Neuronal stem cell (in vitro differentiated cells): Measurements from ENCODE around the gene MRFAP1.

Experiments
- DNase-seq: peaks from one replicate; pipeline ENCODE4 v3.0.0-alpha.2; 2013; ENCODE audit warnings: low spot score
- H2AFZ ChIP-seq: one replicate; pipeline ENCODE4 v1.6.1; 2013; ENCODE audit warnings: mild to moderate bottlenecking, low read length, inconsistent platforms
- H2AK5ac ChIP-seq: 2 replicates; pipeline ENCODE4 v1.6.1; 2013; ENCODE audit warnings: low read depth, mild to moderate bottlenecking, inconsistent platforms, low read length, moderate library complexity, mixed read lengths
- H2BK120ac ChIP-seq: 2 replicates; pipeline ENCODE4 v1.6.1; 2013; ENCODE audit warnings: low read depth, mild to moderate bottlenecking, inconsistent platforms, low read length, moderate library complexity, mixed read lengths
- H2BK12ac ChIP-seq: one replicate; pipeline ENCODE4 v1.6.1; 2013; ENCODE audit warnings: low read length, inconsistent platforms
- H2BK15ac ChIP-seq: 2 replicates; pipeline ENCODE4 v1.6.1; 2013; ENCODE audit warnings: mild to moderate bottlenecking, low read length, inconsistent platforms, mixed read lengths
- H2BK5ac ChIP-seq: one replicate; pipeline ENCODE4 v1.6.1; 2013; ENCODE audit warnings: inconsistent platforms, mild to moderate bottlenecking, low read length, moderate library complexity
- H3K14ac ChIP-seq: one replicate; pipeline ENCODE4 v1.6.1; 2013; ENCODE audit warnings: low read length, inconsistent platforms
- H3K18ac ChIP-seq: 2 replicates; pipeline ENCODE4 v1.6.1; 2013; ENCODE audit warnings: low read length, inconsistent platforms
- H3K23ac ChIP-seq: 2 replicates; pipeline ENCODE4 v1.6.1; 2013; ENCODE audit warnings: low read depth, mild to moderate bottlenecking, mixed read lengths, low read length, inconsistent platforms; ENCODE audit not compliant: poor library complexity
- H3K27ac ChIP-seq: replicated peaks from 3 replicates; pipeline ENCODE4 v1.5.1; 2013; ENCODE audit warnings: low read length, inconsistent platforms
- H3K27me3 ChIP-seq, 3 experiments: 2 replicates each; pipeline ENCODE4 v1.6.1; 2013; ENCODE audit warnings: low read length in 3 of 3, mild to moderate bottlenecking in 2 of 3, inconsistent platforms in 1 of 3, low read depth in 1 of 3, mixed read lengths in 1 of 3, moderate library complexity in 1 of 3; ENCODE audit not compliant: control insufficient read depth in 3 of 3, insufficient read depth in 3 of 3
- H3K36me3 ChIP-seq, 2 donors: replicated peaks in 1 of 2; 2 replicates each; pipeline ENCODE4 v1.6.1; 2013; ENCODE audit warnings: low read length in 2 of 2; ENCODE audit not compliant: control insufficient read depth in 2 of 2, insufficient read depth in 2 of 2
- H3K4ac ChIP-seq: 2 replicates; pipeline ENCODE4 v1.6.1; 2013; ENCODE audit warnings: inconsistent platforms, mild to moderate bottlenecking, low read length, moderate library complexity
- H3K4me1 ChIP-seq, 2 donors: 1 replicate in 1 of 2; 2 replicates in 1 of 2; pipeline ENCODE4 v1.6.1; 2013; ENCODE audit warnings: low read length in 2 of 2, low read depth in 1 of 2; ENCODE audit not compliant: control insufficient read depth in 2 of 2, insufficient read depth in 1 of 2
- H3K4me2 ChIP-seq: one replicate; pipeline ENCODE4 v1.6.1; 2013; ENCODE audit warnings: mild to moderate bottlenecking, low read length, inconsistent platforms; ENCODE audit not compliant: insufficient read depth, poor library complexity, severe bottlenecking
- H3K4me3 ChIP-seq, 2 donors: 2 replicates each; pipeline ENCODE4 v1.5.1; 2013; ENCODE audit warnings: low read length in 2 of 2, mild to moderate bottlenecking in 2 of 2, inconsistent platforms in 1 of 2, moderate library complexity in 1 of 2
- H3K79me1 ChIP-seq: one replicate; pipeline ENCODE4 v1.6.1; 2013; ENCODE audit warnings: low read depth, mild to moderate bottlenecking, inconsistent platforms, low read length, moderate library complexity
- H3K9ac ChIP-seq: one replicate; pipeline ENCODE4 v1.6.1; 2013; ENCODE audit warnings: mild to moderate bottlenecking, low read depth, low read length, inconsistent platforms; ENCODE audit not compliant: poor library complexity
- H3K9me3 ChIP-seq, 2 donors: replicated peaks in 1 of 2; 2 replicates each; pipeline versions ENCODE3 to v1.6.1; 2013; ENCODE audit warnings: low read length in 2 of 2, mild to moderate bottlenecking in 2 of 2, inconsistent platforms in 1 of 2, low read depth in 1 of 2, mixed read lengths in 1 of 2, moderate library complexity in 1 of 2; ENCODE audit not compliant: control insufficient read depth in 2 of 2, insufficient read depth in 1 of 2
- H4K8ac ChIP-seq: one replicate; pipeline ENCODE4 v1.6.1; 2013; ENCODE audit warnings: low read depth, mild to moderate bottlenecking, inconsistent platforms, low read length, moderate library complexity
- H4K91ac ChIP-seq: one replicate; pipeline ENCODE4 v1.6.1; 2013; ENCODE audit warnings: low read length, low read depth, mild to moderate bottlenecking, inconsistent platforms; ENCODE audit not compliant: poor library complexity
- WGBS, 2 donors: extraction: QIAGEN DNeasy Blood & Tissue Kit; methylation state at CpG; one replicate each; pipeline ENCODE4 v1.1.7; 2013; ENCODE audit warnings: missing lambda C conversion rate in 2 of 2, mixed read lengths in 1 of 2; ENCODE audit not compliant: insufficient read length in 2 of 2, insufficient replicate concordance in 1 of 2; ENCODE audit errors: extremely low coverage in 2 of 2; 5-methylcytosine and 5-hydroxymethylcytosine counted together

Gene MRFAP1

GRCh38 chr4:6619116-6619465 lies 21.4 kb upstream of the MRFAP1 start:
- Histone ChIP-seq H3K9ac (peak overlapping the region; percentile 60), H2BK12ac (no peak overlapping the region), H3K18ac (no peak overlapping the region), H3K79me1 (peaks cover 4% of the 10 kb centered on the region), H3K4ac (no peak overlapping the region), H2BK5ac (peak overlapping the region; percentile 53), H2AK5ac (no peak overlapping the region), H2BK15ac (no peak overlapping the region), H4K91ac (no peak overlapping the region), H3K4me1 (no peaks in the 10 kb centered on the region), H3K27ac (no peak overlapping the region), H3K23ac (no peak overlapping the region), H3K4me3 (no peak overlapping the region), H3K4me2 (no peak overlapping the region), H3K36me3 (peaks cover 9 to 34% of the 10 kb centered on the region in 2 donors), H2BK120ac (no peak overlapping the region), H3K27me3 (no peaks in the 10 kb centered on the region), H4K8ac (no peak overlapping the region), H2AFZ (no peak overlapping the region), H3K14ac (no peak overlapping the region), H3K9me3 (no peaks in the 10 kb centered on the region)
- DNase-seq, result no peak
- WGBS, 2 donors, result no CpG with 5 or more reads among the region's 13 CpGs

- H2BK15ac ChIP-seq, result no peak overlapping the region
Measured at GRCh38 chr4:6619466-6620255, 20.8 kb upstream of the MRFAP1 start.

GRCh38 chr4:6620296-6620695 lies 20.2 kb upstream of the MRFAP1 start:
- H2BK5ac ChIP-seq, result no peak overlapping the region
- no peaks in the 10 kb centered on the region for H3K4me1 ChIP-seq
- H4K91ac ChIP-seq, result no peak overlapping the region
- peak overlapping the region; percentile 43 for H4K8ac ChIP-seq
- no peak overlapping the region for H3K18ac ChIP-seq
- H3K79me1 ChIP-seq, result peaks cover 4% of the 10 kb centered on the region
- H3K4me2 ChIP-seq, result no peak overlapping the region
- 100% methylated on average over 1 of the region's 10 CpGs; no CpG with 5 or more reads in 1 of the 2 donors for whole genome bisulfite sequencing, 2 donors
- H2AK5ac ChIP-seq, result no peak overlapping the region
- H2AFZ ChIP-seq, result no peak overlapping the region
- no peaks in the 10 kb centered on the region for H3K9me3 ChIP-seq
- no peak overlapping the region for H3K27ac ChIP-seq
- peaks cover 7 to 29% of the 10 kb centered on the region in 2 donors for H3K36me3 ChIP-seq
- no peak for DNase-seq
- no peak overlapping the region for H2BK120ac ChIP-seq
- H3K23ac ChIP-seq, result no peak overlapping the region
- H3K27me3 ChIP-seq, result no peaks in the 10 kb centered on the region
- peak overlapping the region in 1 of 2 donors; percentile 16 for H3K4me3 ChIP-seq
- no peak overlapping the region for H2BK12ac ChIP-seq
- H3K4ac ChIP-seq, result peak overlapping the region; percentile 76
- no peak overlapping the region for H2BK15ac ChIP-seq
- peak overlapping the region; percentile 9 for H3K9ac ChIP-seq
- H3K14ac ChIP-seq, result peak overlapping the region; percentile 56

More at GRCh38 chr4:6619466-6620255, 20.8 kb upstream of the MRFAP1 start:
- Histone ChIP-seq H2BK5ac (no peak overlapping the region), H3K4me3 (no peak overlapping the region), H2AK5ac (no peak overlapping the region), H2AFZ (no peak overlapping the region), H4K91ac (no peak overlapping the region), H4K8ac (peak overlapping the region; percentile 43), H3K18ac (peak overlapping the region; percentile 48), H3K36me3 (peaks cover 8 to 31% of the 10 kb centered on the region in 2 donors), H3K23ac (no peak overlapping the region), H3K4me2 (no peak overlapping the region), H3K4me1 (no peaks in the 10 kb centered on the region), H2BK12ac (no peak overlapping the region), H3K9ac (peak overlapping the region; percentile 9), H3K4ac (peak overlapping the region; percentile 76), H3K9me3 (no peaks in the 10 kb centered on the region), H3K27ac (no peak overlapping the region), H3K79me1 (peaks cover 4% of the 10 kb centered on the region), H2BK120ac (no peak overlapping the region), H3K14ac (peak overlapping the region; percentile 56), H3K27me3 (no peaks in the 10 kb centered on the region)
- no peak for DNase-seq
- WGBS, 2 donors, result no CpG with 5 or more reads among the region's 24 CpGs

DNA sequence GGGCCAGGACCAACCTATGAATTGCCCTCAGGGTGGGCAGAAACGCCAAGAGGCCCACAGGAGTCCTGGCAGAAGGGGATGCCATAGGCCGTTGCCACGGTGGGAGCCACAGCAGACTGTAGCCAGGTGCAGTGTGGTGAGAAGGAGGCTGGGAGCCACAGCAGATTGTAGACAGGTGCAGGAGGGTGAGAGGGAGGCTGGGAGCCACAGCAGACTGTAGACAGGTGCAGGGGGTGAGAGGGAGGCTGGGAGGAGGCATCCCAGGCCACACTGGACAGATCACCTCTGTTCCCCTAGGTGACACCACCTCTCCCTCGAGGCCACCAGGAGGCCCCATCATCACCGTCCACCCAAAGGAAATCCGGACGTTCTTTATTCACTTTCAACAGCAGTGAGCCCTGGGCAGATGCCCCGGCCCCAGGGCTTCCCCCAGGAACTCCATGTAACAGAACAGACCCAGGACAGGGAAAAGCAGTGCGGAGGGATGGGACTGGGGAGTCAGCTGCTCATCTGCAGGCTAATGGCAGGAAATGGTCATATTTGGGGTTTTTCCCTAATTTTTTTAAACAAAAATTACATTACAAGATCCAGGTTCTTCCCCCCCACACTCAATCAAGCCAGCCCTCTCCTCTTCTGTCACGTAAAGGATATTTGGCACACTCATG lies 19.5 kb upstream of the MRFAP1 start:
- H3K4ac ChIP-seq, result no peak overlapping the region
- peak overlapping the region; percentile 92 for H4K8ac ChIP-seq
- no peak overlapping the region for H2BK5ac ChIP-seq
- H3K27ac ChIP-seq, result no peak overlapping the region
- no peak overlapping the region for H2BK12ac ChIP-seq
- no peaks in the 10 kb centered on the region for H3K4me1 ChIP-seq
- peak overlapping the region; percentile 26 for H2BK15ac ChIP-seq
- H3K36me3 ChIP-seq, result peaks cover 7 to 29% of the 10 kb centered on the region in 2 donors
- no peak overlapping the region for H3K18ac ChIP-seq
- H3K79me1 ChIP-seq, result peaks cover 4% of the 10 kb centered on the region
- WGBS, 2 donors, result no CpG with 5 or more reads among the region's 10 CpGs
- peak overlapping the region; percentile 56 for H3K14ac ChIP-seq
- H4K91ac ChIP-seq, result peak overlapping the region; percentile 72
- no peak overlapping the region for H3K4me2 ChIP-seq
- H3K4me3 ChIP-seq, result no peak overlapping the region
- no peaks in the 10 kb centered on the region for H3K27me3 ChIP-seq
- no peak overlapping the region for H2BK120ac ChIP-seq
- H3K9ac ChIP-seq, result no peak overlapping the region
- no peak overlapping the region for H2AK5ac ChIP-seq
- H3K9me3 ChIP-seq, result no peaks in the 10 kb centered on the region
- no peak for DNase-seq
- H3K23ac ChIP-seq, result peak overlapping the region; percentile 91
- no peak overlapping the region for H2AFZ ChIP-seq
